Spleen (tissue), 13 donors: ENCODE data around the gene CERT1. TPM values are rescaled to one million over a fixed set of nuclear protein-coding genes. Genes with fewer than 3 reads are reported as not detected.
"Not testable (repeated sequence)": the region's sequence is repeated elsewhere in the genome, so short reads cannot be mapped to it uniquely, and the experiment has no call there.

ENCODE experiments used
- DNase-seq: peaks from one replicate; pipeline ENCODE4 v3.0.0-alpha.2; 2020
- H3K27ac ChIP-seq, 8 donors: fragments of 200-600 bp; sonication (generic) in 7 of 8; 1 replicate in 4 of 8; 2 replicates in 4 of 8; pipeline versions ENCODE4 v1.5.0 to v1.8.0; 2016 to 2021; ENCODE audit warnings: inconsistent platforms in 4 of 8, mild to moderate bottlenecking in 4 of 8, moderate library complexity in 1 of 8
- H3K27me3 ChIP-seq, 7 donors: fragments of 200-600 bp; sonication (generic) in 6 of 7; replicated peaks in 1 of 7; 1 replicate in 4 of 7; 2 replicates in 3 of 7; pipeline versions ENCODE4 v1.5.0 to v1.8.0; 2016 to 2021; ENCODE audit warnings: inconsistent platforms in 3 of 7, mild to moderate bottlenecking in 1 of 7
- H3K36me3 ChIP-seq, 6 donors: fragments of 200-600 bp; sonication (generic) in 5 of 6; 1 replicate in 4 of 6; 2 replicates in 2 of 6; pipeline versions ENCODE4 v1.5.0 to v1.8.0; 2016 to 2021; ENCODE audit warnings: inconsistent platforms in 2 of 6
- H3K4me1 ChIP-seq, 6 donors: fragments of 200-600 bp; sonication (generic) in 5 of 6; 1 replicate in 3 of 6; 2 replicates in 3 of 6; pipeline versions ENCODE4 v1.5.0 to v1.8.0; 2016 to 2021; ENCODE audit warnings: inconsistent platforms in 3 of 6
- H3K4me3 ChIP-seq, 8 donors: fragments of 200-600 bp; sonication (generic) in 7 of 8; 1 replicate in 4 of 8; 2 replicates in 4 of 8; pipeline versions ENCODE4 v1.5.0 to v1.8.0; 2016 to 2021; ENCODE audit warnings: inconsistent platforms in 4 of 8, mild to moderate bottlenecking in 4 of 8, moderate library complexity in 2 of 8
- H3K9me3 ChIP-seq, 8 donors: fragments of 200-600 bp; sonication (generic) in 7 of 8; 1 replicate in 4 of 8; 2 replicates in 4 of 8; pipeline versions ENCODE4 v1.5.0 to v1.8.0; 2016 to 2021; ENCODE audit warnings: inconsistent platforms in 4 of 8
- POLR2A ChIP-seq, 3 donors: fragments of 450-650 bp; IDR thresholded peaks; one replicate each; pipeline ENCODE4 v1.5.1; 2017; ENCODE audit warnings: antibody characterized with exemption in 3 of 3, mild to moderate bottlenecking in 1 of 3
- POLR2AphosphoS5 ChIP-seq, 3 donors: sonication (generic); formaldehyde crosslinking; IDR thresholded peaks; one replicate each; pipeline ENCODE4 v1.5.1; 2017; ENCODE audit warnings: antibody characterized with exemption in 3 of 3
- WGBS, 5 donors: extraction: QIAGEN DNeasy Blood & Tissue Kit in 3 of 5; methylation state at CpG; one replicate each; pipeline versions ENCODE4 v1.1.5 to v1.1.7; 2013 to 2018; 5-methylcytosine and 5-hydroxymethylcytosine counted together
- intact Hi-C: fragments of 100-400 bp; cut with DNase I; formaldehyde crosslinking; loops from one replicate; pipeline ENCODE4 v1.15.0; 2023; ENCODE audit warnings: low total_unique reads
- long read RNA-seq, 2 donors: transcript quantifications; one replicate each; lab custom pipeline, GENCODE V29; 2026
- polyA plus RNA-seq, 3 donors: library from polyadenylated mRNA; stranded (reverse); fragments of 200-250 nt; gene quantifications; one replicate each; pipeline ENCODE4 v1.2.1, GENCODE V29; 2013
- total RNA-seq, 7 donors: library from RNA; depleted of rRNA in 3 of 7; stranded (reverse); fragments of >200 nt in 3 of 7; fragmentation: NEBNext Ultra II Directional in 4 of 7; extraction: Animal tissue kit (Norgen Biotek cat#: 25700) in 4 of 7; gene quantifications; one replicate each; pipeline versions ENCODE4 v1.1.0 to v1.2.1, GENCODE V29; 2016 to 2021
- TF ChIP-seq, protein P1 (sequence below), 11 experiments: fragments of 200-600 bp in 7 of 11; fragments of 450-650 bp in 4 of 11; sonication (generic) in 4 of 11; IDR thresholded peaks in 8 of 11; conservative IDR thresholded peaks in 3 of 11; 1 replicate in 7 of 11; 2 replicates in 4 of 11; pipeline versions ENCODE4 v1.4.0 to v1.8.0; 2016 to 2021; ENCODE audit warnings: antibody characterized with exemption in 11 of 11, inconsistent platforms in 4 of 11, mild to moderate bottlenecking in 1 of 11
- donor health status: healthy with polysubstance abuse.
- donor health status: DM: no; HTN: no; CAD: no; lungs with moderate emphysema.
- donor health status: DM: no; HTN: no; CAD: no.
- donor health status: Bipolar disorder and iron deficiency.
- donor health status: healthy.
- donor health status: DM: no; HTN: no; CAD: no.
- donor health status: DM: yes; HTN: yes; CAD: no.

The CERT1 gene
- total RNA-seq (10 to 100 TPM; 50.1 to 71.1 (median 52.3) TPM), polyA plus RNA-seq (10 to 100 TPM in 2 of 3 donors, 1 to 10 TPM in 1; 8.5 to 16.6 (median 11.6) TPM)
- long read RNA-seq, donor 1, transcript COL4A3BP-222 (17 exons, 3,154 nt) = major isoform, 5 of 69 reads
- long read RNA-seq, donor 1, partial matches to known transcripts = 61 of 69 reads
- long read RNA-seq, donor 1, other reads (novel, unspliced or antisense) = 0 of 69 reads
- long read RNA-seq, donor 2, partial matches to known transcripts = 0 of 2 reads
- long read RNA-seq, donor 2, other reads (novel, unspliced or antisense) = 0 of 2 reads

DNA sequence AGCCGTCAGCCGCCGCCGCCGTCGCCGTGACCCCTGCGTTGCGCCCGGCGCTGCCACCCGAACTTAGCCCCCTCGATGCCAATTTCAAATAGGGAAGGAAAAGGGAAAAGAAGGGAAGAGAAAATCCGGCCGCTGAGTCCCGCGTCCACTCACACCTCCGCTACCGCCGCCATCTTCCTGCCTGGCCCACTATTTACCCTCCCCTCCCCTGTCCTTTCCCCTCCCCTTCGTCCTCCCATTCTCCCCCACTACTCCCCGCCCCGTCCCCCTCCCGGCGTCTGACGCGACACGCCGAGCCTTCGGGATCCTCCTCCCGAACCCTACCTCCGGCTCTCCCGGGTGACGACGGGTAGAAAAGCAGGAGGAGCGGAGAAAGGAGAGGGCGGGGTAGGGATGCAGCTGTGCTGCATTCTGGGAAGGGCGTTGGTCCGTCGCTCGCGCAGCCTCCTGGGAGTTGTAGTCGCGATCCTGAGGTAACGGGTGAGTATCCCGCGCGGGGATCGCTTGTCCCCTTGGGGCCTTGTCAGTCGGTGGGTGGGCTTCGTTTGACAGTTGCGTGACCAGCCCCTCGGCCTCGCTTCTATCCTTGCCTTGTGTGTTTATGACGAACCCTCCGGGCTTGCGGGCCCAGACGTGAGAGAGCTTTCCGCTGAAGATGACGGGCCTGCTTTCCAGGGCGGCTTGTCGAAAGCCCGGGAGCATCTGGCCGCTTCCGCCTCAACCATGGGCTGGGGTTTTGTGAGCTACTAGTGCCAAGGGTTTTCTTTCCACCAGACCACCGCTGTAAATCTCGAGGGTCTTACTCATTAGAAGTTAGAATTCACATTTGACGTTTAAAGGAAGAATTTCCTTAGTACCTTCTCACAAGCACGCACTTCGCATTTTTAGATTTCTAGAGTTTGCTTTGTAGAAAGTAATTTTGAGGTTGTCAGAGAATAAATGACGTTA, at the start of gene CERT1, which contains the start of gene POLK:
Gene CERT1 (minus strand): TSS at position 195 of the 948 bp plus-strand sequence. CDS start 422 bp downstream, outside the sequence.
Gene POLK (plus strand): TSS at position 457 of the 948 bp plus-strand sequence.
- Histone ChIP-seq H3K4me3 (peak within 1 kb of the TSS; percentile 71 to 94 (median 89)), H3K36me3 (no peaks in the 10 kb centered on the region), H3K9me3 (no peaks in the 10 kb centered on the region), H3K27ac (peak within 1 kb of the TSS; percentile 74 to 96 (median 94)), H3K4me1 (peaks cover 20 to 88% (median 62%) of the 10 kb centered on the region in 6 donors), H3K27me3 (no peaks in the 10 kb centered on the region)
- DNase-seq = peak; percentile 99
- 1 to 2% (median 1%) methylated on average over 55 to 71 of the region's 71 CpGs for WGBS, 5 donors
- TF ChIP-seq, protein P1, sequence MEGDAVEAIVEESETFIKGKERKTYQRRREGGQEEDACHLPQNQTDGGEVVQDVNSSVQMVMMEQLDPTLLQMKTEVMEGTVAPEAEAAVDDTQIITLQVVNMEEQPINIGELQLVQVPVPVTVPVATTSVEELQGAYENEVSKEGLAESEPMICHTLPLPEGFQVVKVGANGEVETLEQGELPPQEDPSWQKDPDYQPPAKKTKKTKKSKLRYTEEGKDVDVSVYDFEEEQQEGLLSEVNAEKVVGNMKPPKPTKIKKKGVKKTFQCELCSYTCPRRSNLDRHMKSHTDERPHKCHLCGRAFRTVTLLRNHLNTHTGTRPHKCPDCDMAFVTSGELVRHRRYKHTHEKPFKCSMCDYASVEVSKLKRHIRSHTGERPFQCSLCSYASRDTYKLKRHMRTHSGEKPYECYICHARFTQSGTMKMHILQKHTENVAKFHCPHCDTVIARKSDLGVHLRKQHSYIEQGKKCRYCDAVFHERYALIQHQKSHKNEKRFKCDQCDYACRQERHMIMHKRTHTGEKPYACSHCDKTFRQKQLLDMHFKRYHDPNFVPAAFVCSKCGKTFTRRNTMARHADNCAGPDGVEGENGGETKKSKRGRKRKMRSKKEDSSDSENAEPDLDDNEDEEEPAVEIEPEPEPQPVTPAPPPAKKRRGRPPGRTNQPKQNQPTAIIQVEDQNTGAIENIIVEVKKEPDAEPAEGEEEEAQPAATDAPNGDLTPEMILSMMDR (IDR thresholded peaks at IDR 0.05 in 8 of 11, conservative IDR thresholded peaks at IDR 0.05 in 3 of 11) = peak in 1 of 11 experiments; percentile 28
- TF ChIP-seq POLR2A (IDR thresholded peaks at IDR 0.05) (peak in 2 of 3 donors; percentile 48 to 56), POLR2AphosphoS5 (IDR thresholded peaks at IDR 0.05) (peak; percentile 97 to 99 (median 98))
- intact Hi-C loops = loop anchor here (10.0 kb wide), 1 partner anchor 173 kb away; no protein-coding TSS in a partner anchor

- H3K4me3 ChIP-seq, H3K27ac ChIP-seq, intact Hi-C loops, H3K27me3 ChIP-seq, DNase-seq: not testable (repeated sequence)
- Histone ChIP-seq H3K9me3 (peaks cover 0 to 44% (median 30%) of the 10 kb centered on the region in 8 donors), H3K4me1 (peaks cover 3 to 30% (median 9%) of the 10 kb centered on the region in 6 donors), H3K36me3 (peaks cover 0 to 41% (median 0%) of the 10 kb centered on the region in 6 donors)
- WGBS, 5 donors = 96 to 100% (median 100%) methylated on average over 1 of the region's 1 CpG
Measured at GRCh38 chr5:75560655-75561054, 49.2 kb upstream of the CERT1 start.

DNA sequence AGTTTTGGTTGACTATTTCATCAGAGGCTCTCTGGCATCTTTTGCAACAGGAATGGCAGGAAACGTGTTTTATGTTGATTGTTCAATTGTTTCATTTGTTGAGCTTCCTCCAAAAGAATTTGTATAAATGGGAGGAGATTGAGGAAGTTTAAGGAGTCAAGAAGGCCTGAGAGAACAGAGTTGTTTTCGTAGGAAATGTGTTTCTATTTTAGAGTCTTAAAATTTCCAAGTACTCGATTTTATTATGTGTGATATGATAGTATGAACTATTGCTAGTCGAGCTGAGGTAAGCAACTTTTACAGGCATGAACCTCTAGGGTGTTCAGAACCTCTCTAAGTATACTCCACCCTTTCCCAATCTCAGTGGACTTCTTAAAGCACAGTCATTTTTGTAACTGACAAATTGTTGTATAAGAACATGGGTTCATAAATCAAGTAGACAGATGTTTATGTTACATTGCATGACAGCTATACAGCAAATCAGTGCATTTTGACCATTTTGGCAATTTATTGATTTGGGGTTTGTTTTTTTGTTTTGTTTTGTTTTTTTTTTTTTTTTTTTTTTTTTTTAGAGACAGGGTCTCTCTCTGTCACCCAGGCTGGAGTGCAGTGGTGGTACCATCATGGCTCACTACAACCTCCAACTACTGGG, 47.7 kb upstream of the CERT1 start:
- peaks cover 0 to 56% (median 2%) of the 10 kb centered on the region in 6 donors for H3K36me3 ChIP-seq
- H3K4me3 ChIP-seq = peak overlapping the region in 1 of 8 donors; percentile 24
- 16 to 21% (median 19%) methylated on average over 4 of the region's 4 CpGs for WGBS, 5 donors
- peaks cover 0 to 36% (median 25%) of the 10 kb centered on the region in 8 donors for H3K9me3 ChIP-seq
- DNase-seq = no peak
- peaks cover 3 to 30% (median 8%) of the 10 kb centered on the region in 6 donors for H3K4me1 ChIP-seq
- H3K27ac ChIP-seq = peak overlapping the region in 7 of 8 donors; percentile 34 to 79 (median 56)
- intact Hi-C loops = no loop called here
- no peaks in the 10 kb centered on the region for H3K27me3 ChIP-seq
- no peak for TF ChIP-seq POLR2A (IDR thresholded peaks at IDR 0.05)
- TF ChIP-seq POLR2AphosphoS5 (IDR thresholded peaks at IDR 0.05) = no peak
- TF ChIP-seq, protein P1 (IDR thresholded peaks at IDR 0.05 in 8 of 11, conservative IDR thresholded peaks at IDR 0.05 in 3 of 11) = no peak

- intact Hi-C loops = no loop called here
- DNase-seq = no peak
Measured at GRCh38 chr5:75558221-75558620, 46.8 kb upstream of the CERT1 start.

More at GRCh38 chr5:75558221-75558620, 46.8 kb upstream of the CERT1 start:
- Histone ChIP-seq H3K4me3 (no peak overlapping the region), H3K9me3 (peaks cover 0 to 28% (median 16%) of the 10 kb centered on the region in 8 donors), H3K27ac (peak overlapping the region in 6 of 8 donors; percentile 34 to 79 (median 60)), H3K36me3 (peaks cover 2 to 65% (median 10%) of the 10 kb centered on the region in 6 donors), H3K4me1 (peaks cover 3 to 30% (median 8%) of the 10 kb centered on the region in 6 donors), H3K27me3 (no peaks in the 10 kb centered on the region)
- TF ChIP-seq, protein P1 (IDR thresholded peaks at IDR 0.05 in 8 of 11, conservative IDR thresholded peaks at IDR 0.05 in 3 of 11) = no peak
- TF ChIP-seq POLR2AphosphoS5 (IDR thresholded peaks at IDR 0.05) (no peak), POLR2A (IDR thresholded peaks at IDR 0.05) (no peak)
- 90 to 98% (median 93%) methylated on average over 1 of the region's 1 CpG for WGBS, 5 donors
